Nephron (organoid): ENCODE data around the gene SNAPIN.
A peak's percentile ranks its signal among the peaks of the same experiment; 100 is the strongest.

ENCODE experiments used
- H3K27ac Mint-ChIP-seq, 3 experiments: 2 replicates each; pipeline ENCODE4 v1.8.0; 2020; ENCODE audit warnings: mixed read lengths in 3 of 3, mild to moderate bottlenecking in 2 of 3, moderate library complexity in 1 of 3
- H3K27me3 Mint-ChIP-seq: 2 replicates; pipeline ENCODE4 v1.8.0; 2021; ENCODE audit warnings: low read depth, mild to moderate bottlenecking, moderate library complexity, mixed read lengths
- H3K36me3 Mint-ChIP-seq: 2 replicates; pipeline ENCODE4 v1.8.0; 2020; ENCODE audit warnings: low read depth, mixed read lengths
- H3K4me1 Mint-ChIP-seq: 2 replicates; pipeline ENCODE4 v1.8.0; 2020; ENCODE audit warnings: mixed read lengths
- H3K4me3 Mint-ChIP-seq, 3 experiments: 2 replicates each; pipeline ENCODE4 v1.8.0; 2020; ENCODE audit warnings: mild to moderate bottlenecking in 3 of 3, mixed read lengths in 3 of 3, moderate library complexity in 2 of 3
- H3K9me3 Mint-ChIP-seq: 2 replicates; pipeline ENCODE4 v1.8.0; 2020; ENCODE audit warnings: mixed read lengths
- TF ChIP-seq, protein P1 (sequence below), 3 experiments: fragments of 200-600 bp; sonication (generic); IDR thresholded peaks; one replicate each; pipeline ENCODE4 v1.5.0; 2021; ENCODE audit warnings: antibody characterized with exemption in 3 of 3; ENCODE audit not compliant: unreplicated experiment in 3 of 3

The SNAPIN gene

DNA sequence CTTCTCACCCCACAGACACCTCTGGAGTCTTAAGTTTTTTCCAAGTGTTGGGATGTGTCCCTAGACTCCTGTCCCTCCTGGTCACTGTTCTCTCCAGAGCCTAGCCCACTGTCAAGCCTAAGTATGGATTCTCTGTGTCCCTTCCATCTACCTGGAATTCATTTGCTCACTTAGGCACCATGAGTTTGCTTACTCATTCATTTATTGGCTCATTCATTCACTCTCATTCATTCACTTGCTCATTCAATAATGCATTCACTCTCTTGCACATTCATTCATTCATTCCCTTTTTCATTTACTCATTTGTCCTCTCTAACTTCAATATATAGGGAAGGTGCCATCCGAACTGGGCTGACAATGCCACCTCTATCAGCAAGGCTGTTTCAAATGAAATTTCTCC, 47.1 kb upstream of the SNAPIN start:
- H3K4me3 Mint-ChIP-seq, result peak overlapping the region; percentile 75 to 92 (median 81)
- H3K36me3 Mint-ChIP-seq, result peaks cover 3% of the 10 kb centered on the region
- H3K27ac Mint-ChIP-seq, result peak overlapping the region; percentile 90 to 99 (median 90)

DNA sequence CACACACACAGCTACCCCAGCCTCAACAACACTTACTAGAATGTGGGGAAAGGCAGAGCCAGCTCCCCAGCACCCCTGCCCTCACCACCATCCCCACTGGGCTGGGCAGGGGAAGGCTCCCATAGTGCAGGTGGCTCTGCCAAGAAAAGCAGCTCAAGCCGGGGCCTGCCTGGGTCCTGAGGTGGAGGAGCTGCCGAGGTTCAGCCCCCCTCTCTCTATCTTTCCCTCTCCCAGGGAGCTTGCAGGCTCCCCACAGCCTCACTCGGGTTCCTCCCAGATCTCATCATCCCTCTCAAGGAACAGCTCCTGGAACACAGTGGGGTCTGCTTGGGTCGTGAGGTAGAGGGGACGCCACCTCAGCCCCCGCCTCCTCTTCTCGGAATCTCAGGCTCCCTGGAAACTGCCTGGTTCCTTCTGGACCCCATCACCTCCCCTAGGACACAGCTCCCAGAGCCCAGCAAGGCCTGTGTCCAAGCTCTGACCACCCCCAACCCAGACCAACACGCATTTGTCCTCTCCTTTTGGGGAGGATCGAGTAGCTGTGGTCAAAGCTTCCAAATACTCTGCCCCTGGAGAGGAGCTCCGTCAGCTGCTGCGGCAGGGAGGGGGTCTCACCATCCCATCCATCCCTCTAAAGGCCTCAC, 46.3 kb upstream of the SNAPIN start:
- peaks cover 67% of the 10 kb centered on the region for H3K4me1 Mint-ChIP-seq
- TF ChIP-seq, protein P1, sequence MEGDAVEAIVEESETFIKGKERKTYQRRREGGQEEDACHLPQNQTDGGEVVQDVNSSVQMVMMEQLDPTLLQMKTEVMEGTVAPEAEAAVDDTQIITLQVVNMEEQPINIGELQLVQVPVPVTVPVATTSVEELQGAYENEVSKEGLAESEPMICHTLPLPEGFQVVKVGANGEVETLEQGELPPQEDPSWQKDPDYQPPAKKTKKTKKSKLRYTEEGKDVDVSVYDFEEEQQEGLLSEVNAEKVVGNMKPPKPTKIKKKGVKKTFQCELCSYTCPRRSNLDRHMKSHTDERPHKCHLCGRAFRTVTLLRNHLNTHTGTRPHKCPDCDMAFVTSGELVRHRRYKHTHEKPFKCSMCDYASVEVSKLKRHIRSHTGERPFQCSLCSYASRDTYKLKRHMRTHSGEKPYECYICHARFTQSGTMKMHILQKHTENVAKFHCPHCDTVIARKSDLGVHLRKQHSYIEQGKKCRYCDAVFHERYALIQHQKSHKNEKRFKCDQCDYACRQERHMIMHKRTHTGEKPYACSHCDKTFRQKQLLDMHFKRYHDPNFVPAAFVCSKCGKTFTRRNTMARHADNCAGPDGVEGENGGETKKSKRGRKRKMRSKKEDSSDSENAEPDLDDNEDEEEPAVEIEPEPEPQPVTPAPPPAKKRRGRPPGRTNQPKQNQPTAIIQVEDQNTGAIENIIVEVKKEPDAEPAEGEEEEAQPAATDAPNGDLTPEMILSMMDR (IDR thresholded peaks at IDR 0.05; ENCODE audit: unreplicated experiment in 3 of 3), result no peak
- peak overlapping the region; percentile 90 to 99 (median 90) for H3K27ac Mint-ChIP-seq
- H3K9me3 Mint-ChIP-seq, result no peaks in the 10 kb centered on the region
- no peaks in the 10 kb centered on the region for H3K36me3 Mint-ChIP-seq
- peak overlapping the region; percentile 75 to 92 (median 81) for H3K4me3 Mint-ChIP-seq
- no peaks in the 10 kb centered on the region for H3K27me3 Mint-ChIP-seq

More for the DNA sequence above, 47.1 kb upstream of the SNAPIN start:
- Mint-ChIP-seq H3K9me3 (no peaks in the 10 kb centered on the region), H3K4me1 (peaks cover 69% of the 10 kb centered on the region), H3K27me3 (no peaks in the 10 kb centered on the region)
- TF ChIP-seq, protein P1 (IDR thresholded peaks at IDR 0.05; ENCODE audit: unreplicated experiment in 3 of 3), result no peak

DNA sequence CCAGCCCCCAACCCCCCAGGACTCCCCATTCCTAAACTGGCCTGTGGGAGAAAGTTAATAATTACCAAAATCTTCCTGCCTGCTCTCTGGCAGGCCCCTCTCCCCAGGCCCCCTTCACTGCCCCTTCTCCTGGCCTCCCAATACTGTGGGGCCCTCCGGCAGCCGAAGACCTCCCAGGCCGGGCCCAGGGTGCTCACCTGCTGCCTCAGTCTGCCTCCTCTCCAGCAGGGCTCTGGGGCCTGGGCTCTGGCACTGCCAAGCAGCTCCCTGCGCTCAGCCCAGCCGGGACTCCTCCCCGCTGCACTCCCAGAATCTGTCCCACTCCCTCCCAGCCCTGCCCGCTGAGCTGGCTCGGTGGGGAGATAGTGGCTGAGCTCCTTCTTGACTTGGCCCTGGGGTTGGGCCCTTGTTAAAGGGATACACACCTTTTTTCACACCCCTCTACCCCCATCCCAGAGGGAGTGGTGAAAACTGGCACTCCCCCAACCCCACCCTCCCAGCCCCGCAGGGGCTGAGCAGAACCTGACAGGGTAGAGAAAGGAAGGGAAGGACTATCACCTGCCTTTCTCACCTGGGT, 45.7 kb upstream of the SNAPIN start, which contains the start of gene S100A16:
S100A16 (minus strand) TSS at position 383 of the 577 bp plus-strand sequence. CDS start 4,986 bp downstream, outside the sequence.
- H3K27ac Mint-ChIP-seq, result peak within 1 kb of the TSS; percentile 90 to 99 (median 90)
- H3K27me3 Mint-ChIP-seq, result no peaks in the 10 kb centered on the region
- TF ChIP-seq, protein P1 (IDR thresholded peaks at IDR 0.05; ENCODE audit: unreplicated experiment in 3 of 3), result no peak
- no peaks in the 10 kb centered on the region for H3K36me3 Mint-ChIP-seq
- H3K4me3 Mint-ChIP-seq, result peak within 1 kb of the TSS; percentile 75 to 92 (median 81)
- peaks cover 65% of the 10 kb centered on the region for H3K4me1 Mint-ChIP-seq
- H3K9me3 Mint-ChIP-seq, result no peaks in the 10 kb centered on the region

DNA sequence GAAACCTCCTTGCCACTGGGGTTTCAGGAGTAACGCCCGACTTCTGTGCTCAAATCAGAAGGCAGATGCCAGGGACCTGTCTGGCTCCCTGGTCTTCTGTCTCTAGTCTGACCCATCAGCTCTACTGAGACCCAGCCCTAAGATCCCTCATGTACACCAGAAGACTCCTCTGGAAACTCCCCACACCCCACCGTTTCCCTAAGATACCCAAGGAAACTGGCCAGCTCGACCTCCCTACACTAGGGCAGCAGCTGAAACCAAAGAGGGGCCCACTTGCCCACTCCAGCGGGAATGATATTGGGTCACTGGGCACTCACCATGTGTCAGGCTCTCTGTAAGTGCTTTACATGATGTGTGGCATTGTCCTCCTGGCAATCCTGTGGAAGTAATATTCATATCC, 45.1 kb upstream of the SNAPIN start:
- peak overlapping the region; percentile 90 to 99 (median 90) for H3K27ac Mint-ChIP-seq
- H3K36me3 Mint-ChIP-seq, result peaks cover under 1% of the 10 kb centered on the region
- H3K9me3 Mint-ChIP-seq, result no peaks in the 10 kb centered on the region
- TF ChIP-seq, protein P1 (IDR thresholded peaks at IDR 0.05; ENCODE audit: unreplicated experiment in 3 of 3), result no peak
- peak overlapping the region; percentile 55 to 70 (median 58) for H3K4me3 Mint-ChIP-seq
- no peaks in the 10 kb centered on the region for H3K27me3 Mint-ChIP-seq
- H3K4me1 Mint-ChIP-seq, result peaks cover 61% of the 10 kb centered on the region

DNA sequence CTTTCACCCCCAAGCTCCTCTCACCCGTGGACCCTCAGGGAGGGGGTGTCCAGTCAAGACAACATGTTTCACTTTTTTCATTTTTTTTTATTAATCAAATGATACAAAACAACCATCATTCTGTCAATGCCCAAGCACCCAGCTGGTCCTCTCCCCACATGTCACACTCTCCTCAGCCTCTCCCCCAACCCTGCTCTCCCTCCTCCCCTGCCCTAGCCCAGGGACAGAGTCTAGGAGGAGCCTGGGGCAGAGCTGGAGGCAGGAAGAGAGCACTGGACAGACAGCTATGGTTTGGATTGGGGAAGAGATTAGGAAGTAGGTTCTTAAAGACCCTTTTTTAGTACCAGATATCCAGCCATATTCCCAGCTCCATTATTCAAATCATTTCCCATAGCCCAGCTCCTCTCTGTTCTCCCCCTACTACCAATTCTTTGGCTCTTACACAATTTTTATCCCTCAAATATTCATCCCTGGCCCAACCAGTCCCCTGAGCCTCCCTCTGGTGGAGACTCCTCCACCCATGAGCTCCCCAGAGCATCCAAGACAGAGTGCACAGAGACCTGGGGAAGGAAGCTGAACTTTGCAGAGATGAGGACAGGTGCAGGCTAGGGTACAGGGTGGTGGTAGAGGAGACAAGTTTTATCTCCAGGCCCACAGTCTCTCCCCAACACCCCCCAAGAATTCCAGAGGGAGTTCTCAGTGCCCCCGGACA, 44.2 kb upstream of the SNAPIN start:
- Mint-ChIP-seq H3K27me3 (no peaks in the 10 kb centered on the region), H3K4me3 (peak overlapping the region; percentile 50 to 61 (median 60)), H3K4me1 (peaks cover 52% of the 10 kb centered on the region), H3K27ac (peak overlapping the region; percentile 62 to 90 (median 90)), H3K36me3 (peaks cover 7% of the 10 kb centered on the region), H3K9me3 (no peaks in the 10 kb centered on the region)
- TF ChIP-seq, protein P1 (IDR thresholded peaks at IDR 0.05; ENCODE audit: unreplicated experiment in 3 of 3), result no peak
